Gastrocnemius medialis (tissue), 4 donors: Measurements from ENCODE around the gene EWSR1. TPM values are rescaled to one million over a fixed set of nuclear protein-coding genes. Genes with fewer than 3 reads are reported as not detected.
"Not testable (repeated sequence)": the region's sequence is repeated elsewhere in the genome, so short reads cannot be mapped to it uniquely, and the experiment has no call there.

Experiments
- ATAC-seq, 2 donors: fragments of 150-250 bp; one replicate each; pipeline ENCODE4 v1.9.1; 2016
- DNase-seq, 2 donors: peaks; one replicate each; pipeline ENCODE4 v3.0.0-alpha.2; 2019
- H3K27ac ChIP-seq, 4 donors: fragments of 200-600 bp; sonication (generic); 1 replicate in 1 of 4; 2 replicates in 3 of 4; pipeline ENCODE4 v1.5.1; 2016 to 2018; ENCODE audit warnings: mild to moderate bottlenecking in 2 of 4, moderate library complexity in 1 of 4
- H3K27me3 ChIP-seq, 3 donors: fragments of 200-600 bp; sonication (generic) in 2 of 3; 1 replicate in 1 of 3; 2 replicates in 2 of 3; pipeline versions ENCODE4 v1.5.1 to v1.6.0; 2016 to 2019; ENCODE audit warnings: mild to moderate bottlenecking in 1 of 3, moderate library complexity in 1 of 3
- H3K36me3 ChIP-seq, 2 donors: fragments of 200-600 bp; sonication (generic) in 1 of 2; one replicate each; pipeline ENCODE4 v1.5.1; 2017 to 2018
- H3K4me1 ChIP-seq, 2 donors: fragments of 200-600 bp; sonication (generic) in 1 of 2; one replicate each; pipeline ENCODE4 v1.5.1; 2016 to 2017; ENCODE audit warnings: mild to moderate bottlenecking in 2 of 2
- H3K4me3 ChIP-seq, 4 donors: fragments of 200-600 bp; sonication (generic) in 3 of 4; 1 replicate in 1 of 4; 2 replicates in 3 of 4; pipeline ENCODE4 v1.5.1; 2016 to 2019; ENCODE audit warnings: mild to moderate bottlenecking in 2 of 4
- H3K9me3 ChIP-seq, 3 donors: fragments of 200-600 bp; sonication (generic) in 2 of 3; 1 replicate in 1 of 3; 2 replicates in 2 of 3; pipeline ENCODE4 v1.5.1; 2016 to 2019
- CTCF ChIP-seq, 5 experiments: fragments of 450-650 bp in 3 of 5; fragments of 200-600 bp in 2 of 5; sonication (generic) in 2 of 5; IDR thresholded peaks in 4 of 5; conservative IDR thresholded peaks in 1 of 5; 1 replicate in 4 of 5; 2 replicates in 1 of 5; pipeline ENCODE4 v1.5.1; 2016 to 2019; ENCODE audit warnings: antibody characterized with exemption in 5 of 5, mild to moderate bottlenecking in 3 of 5, moderate library complexity in 3 of 5
- POLR2A ChIP-seq, 2 donors: fragments of 450-650 bp; IDR thresholded peaks; one replicate each; pipeline ENCODE4 v1.6.1; 2017; ENCODE audit warnings: antibody characterized with exemption in 2 of 2, mild to moderate bottlenecking in 2 of 2, moderate library complexity in 2 of 2
- in situ Hi-C, 4 donors: fragments of 200-750 bp; cut with MboI; loops; one replicate each; pipeline versions ENCODE4 v1.15.0 to v1.8.0; 2017; ENCODE audit warnings: low sequenced_read_pairs in 4 of 4
- intact Hi-C: fragments of 100-400 bp; cut with DNase I; formaldehyde crosslinking; loops from one replicate; pipeline ENCODE4 v1.15.1; 2023; ENCODE audit warnings: low total_unique reads
- total RNA-seq, 4 donors: library from RNA; depleted of rRNA; stranded (reverse); fragments of >200 nt; gene quantifications; one replicate each; pipeline versions ENCODE4 v1.1.0 to v1.2.3, GENCODE V29; 2016

Gene EWSR1
- total RNA-seq, 4 donors from 2014 or later = 192 to 269 (median 202) TPM

- ATAC-seq = no peak
- Histone ChIP-seq H3K27me3 (no peaks in the 10 kb centered on the region), H3K4me1 (peaks cover 0 to 4% of the 10 kb centered on the region in 2 donors), H3K9me3 (no peaks in the 10 kb centered on the region), H3K36me3 (no peaks in the 10 kb centered on the region), H3K4me3 (no peak overlapping the region), H3K27ac (no peak overlapping the region)
- intact Hi-C loops = no loop called here
- TF ChIP-seq CTCF (IDR thresholded peaks at IDR 0.05 in 4 of 5, conservative IDR thresholded peaks at IDR 0.05 in 1 of 5) (no peak), POLR2A (IDR thresholded peaks at IDR 0.05) (no peak)
- DNase-seq = no peak
- in situ Hi-C loops = no loop called here
Observed at GRCh38 chr22:29230972-29231875, 36.8 kb upstream of the EWSR1 start.

- intact Hi-C loops = no loop called here
- in situ Hi-C loops = no loop called here
- H3K4me1 ChIP-seq = peaks cover 0 to 4% of the 10 kb centered on the region in 2 donors
- no peaks in the 10 kb centered on the region for H3K36me3 ChIP-seq
- no peaks in the 10 kb centered on the region for H3K27me3 ChIP-seq
- DNase-seq (no peak), ATAC-seq (peak in 1 of 2 donors; percentile 62)
- TF ChIP-seq CTCF (IDR thresholded peaks at IDR 0.05 in 4 of 5, conservative IDR thresholded peaks at IDR 0.05 in 1 of 5) (no peak), POLR2A (IDR thresholded peaks at IDR 0.05) (no peak)
- no peaks in the 10 kb centered on the region for H3K9me3 ChIP-seq
- no peak overlapping the region for H3K4me3 ChIP-seq
- no peak overlapping the region for H3K27ac ChIP-seq
Observed at GRCh38 chr22:29231971-29232959, 35.8 kb upstream of the EWSR1 start.

GRCh38 chr22:29233277-29233877 is 34.7 kb upstream of the EWSR1 start:
- Histone ChIP-seq H3K36me3 (no peaks in the 10 kb centered on the region), H3K27me3 (no peaks in the 10 kb centered on the region), H3K27ac (no peak overlapping the region), H3K4me1 (peaks cover 0 to 4% of the 10 kb centered on the region in 2 donors), H3K9me3 (no peaks in the 10 kb centered on the region), H3K4me3 (no peak overlapping the region)
- ATAC-seq (no peak), DNase-seq (no peak)
- intact Hi-C loops = no loop called here
- no peak for TF ChIP-seq POLR2A (IDR thresholded peaks at IDR 0.05)
- TF ChIP-seq CTCF (IDR thresholded peaks at IDR 0.05 in 4 of 5, conservative IDR thresholded peaks at IDR 0.05 in 1 of 5) = no peak
- in situ Hi-C loops = no loop called here

- intact Hi-C loops = loop anchor here (10.0 kb wide), 1 partner anchor 386 kb away; no protein-coding TSS in a partner anchor
- in situ Hi-C loops = loop anchor here in 2 of 4 donors (10.0 kb wide), 1 partner anchor 386 kb away; no protein-coding TSS in a partner anchor
- H3K27ac ChIP-seq = not testable (repeated sequence)
Observed at GRCh38 chr22:29240481-29240880, 27.6 kb upstream of the EWSR1 start.

More at GRCh38 chr22:29240481-29240880, 27.6 kb upstream of the EWSR1 start:
- H3K36me3 ChIP-seq, H3K4me1 ChIP-seq, H3K9me3 ChIP-seq, DNase-seq, H3K4me3 ChIP-seq, ATAC-seq, H3K27me3 ChIP-seq: not testable (repeated sequence)
